Measurements from ENCODE around the gene RAVER2.
"Not testable (repeated sequence)": the region's sequence is repeated elsewhere in the genome, so short reads cannot be mapped to it uniquely, and the experiment has no call there.

Gene RAVER2, protein sequence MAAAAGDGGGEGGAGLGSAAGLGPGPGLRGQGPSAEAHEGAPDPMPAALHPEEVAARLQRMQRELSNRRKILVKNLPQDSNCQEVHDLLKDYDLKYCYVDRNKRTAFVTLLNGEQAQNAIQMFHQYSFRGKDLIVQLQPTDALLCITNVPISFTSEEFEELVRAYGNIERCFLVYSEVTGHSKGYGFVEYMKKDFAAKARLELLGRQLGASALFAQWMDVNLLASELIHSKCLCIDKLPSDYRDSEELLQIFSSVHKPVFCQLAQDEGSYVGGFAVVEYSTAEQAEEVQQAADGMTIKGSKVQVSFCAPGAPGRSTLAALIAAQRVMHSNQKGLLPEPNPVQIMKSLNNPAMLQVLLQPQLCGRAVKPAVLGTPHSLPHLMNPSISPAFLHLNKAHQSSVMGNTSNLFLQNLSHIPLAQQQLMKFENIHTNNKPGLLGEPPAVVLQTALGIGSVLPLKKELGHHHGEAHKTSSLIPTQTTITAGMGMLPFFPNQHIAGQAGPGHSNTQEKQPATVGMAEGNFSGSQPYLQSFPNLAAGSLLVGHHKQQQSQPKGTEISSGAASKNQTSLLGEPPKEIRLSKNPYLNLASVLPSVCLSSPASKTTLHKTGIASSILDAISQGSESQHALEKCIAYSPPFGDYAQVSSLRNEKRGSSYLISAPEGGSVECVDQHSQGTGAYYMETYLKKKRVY

DNA sequence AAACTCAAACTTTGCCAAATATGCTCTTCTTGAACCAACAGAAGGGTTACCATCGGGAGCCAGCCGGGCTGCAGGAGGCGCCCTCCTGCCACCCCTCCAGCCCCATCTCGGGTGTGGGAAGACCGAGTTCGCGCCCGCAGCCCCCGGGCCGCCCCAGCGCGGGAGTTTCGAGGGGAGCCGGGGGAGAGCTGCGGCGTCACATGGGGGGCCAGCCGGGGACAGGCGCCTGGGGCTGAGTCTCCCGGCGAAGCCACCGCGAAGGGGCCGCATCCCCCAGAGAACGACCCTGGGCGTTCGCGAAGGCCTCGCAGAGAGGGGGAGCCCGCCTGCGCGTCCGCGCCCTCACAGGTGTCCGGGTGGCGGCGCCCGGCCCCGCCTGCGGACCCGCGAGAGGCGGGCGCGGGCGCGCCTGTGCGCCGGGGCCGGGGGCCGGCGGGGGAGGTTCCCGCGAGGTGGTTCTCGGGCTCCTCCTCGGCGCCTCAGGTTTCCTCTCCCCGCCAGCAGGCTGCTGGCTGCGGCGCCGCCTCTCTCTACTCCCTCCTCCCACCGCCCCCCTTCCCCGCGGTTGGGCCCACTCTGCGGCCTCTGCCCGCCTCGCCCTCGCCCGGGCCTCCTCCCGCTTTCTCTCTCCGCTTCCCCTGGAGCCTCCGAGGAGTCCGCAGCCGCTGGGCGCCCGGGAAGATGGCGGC is at the start of gene RAVER2:
TSS of gene RAVER2 (plus strand) at position 584 of the 689 bp plus-strand sequence. CDS start at position 682, 98 bp downstream.
- peak; percentile 69 for DNase-seq (ENCODE audit: low spot score)

DNA sequence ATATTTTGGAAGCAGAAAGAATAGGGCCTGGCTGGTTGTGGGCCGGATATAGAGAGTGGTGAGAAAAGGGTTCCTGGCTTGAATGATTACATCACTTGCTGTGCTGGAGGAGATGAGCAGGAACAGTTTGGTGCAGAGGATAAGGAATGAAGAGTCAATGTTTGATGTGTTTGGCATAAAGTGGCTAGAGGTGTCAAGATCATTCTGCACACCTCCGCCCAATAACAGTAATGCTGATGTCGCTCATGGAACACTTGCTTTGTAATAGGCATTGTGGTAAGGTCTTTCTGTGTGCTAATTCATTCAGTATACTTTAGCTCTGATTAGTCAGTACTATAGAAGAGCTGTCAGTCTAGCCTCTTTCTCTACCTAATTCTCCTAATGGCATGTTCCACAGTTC is 48.0 kb upstream of the RAVER2 start:
- DNase-seq (ENCODE audit: low spot score): no peak

DNA sequence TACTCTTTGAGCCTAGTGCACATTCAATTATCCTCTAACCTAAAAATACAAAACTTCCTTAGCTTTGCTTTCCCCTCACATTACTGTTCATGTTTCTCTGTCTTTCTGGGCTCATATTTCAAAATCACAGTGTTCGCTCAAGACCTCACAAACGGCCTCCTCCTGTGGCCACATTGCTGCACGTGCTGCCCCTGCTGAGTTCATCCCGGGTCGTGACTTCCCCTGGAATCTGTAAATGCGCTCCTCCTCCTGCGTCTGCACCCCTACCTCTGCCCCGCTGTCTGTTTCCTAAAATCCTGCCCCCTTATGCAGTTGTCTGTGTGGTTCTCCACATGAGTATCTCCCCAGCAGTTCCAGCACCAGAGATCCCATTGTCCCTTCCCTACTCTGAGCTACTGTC is 45.5 kb upstream of the RAVER2 start:
- no peak for DNase-seq (ENCODE audit: low spot score)

DNA sequence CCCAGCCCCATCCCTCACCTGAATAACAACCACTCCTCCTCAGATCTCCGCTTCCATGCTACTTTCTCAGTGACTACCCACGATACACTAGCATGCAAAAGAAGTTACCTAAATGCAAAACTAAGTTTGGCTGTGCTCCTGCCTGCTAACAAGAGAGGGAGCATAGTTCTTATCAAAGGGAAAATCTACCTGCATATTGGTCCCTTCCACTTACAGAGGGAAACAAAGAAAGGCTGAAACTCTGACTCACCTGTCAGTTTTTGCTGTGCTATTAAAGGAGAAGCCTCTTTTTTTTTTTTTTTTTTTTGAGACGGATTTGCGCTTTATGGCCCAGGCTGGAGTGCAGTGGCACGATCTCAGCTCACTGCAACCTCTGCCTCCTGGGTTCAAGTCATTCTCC is 43.8 kb upstream of the RAVER2 start:
- no peak for DNase-seq (ENCODE audit: low spot score)

DNA sequence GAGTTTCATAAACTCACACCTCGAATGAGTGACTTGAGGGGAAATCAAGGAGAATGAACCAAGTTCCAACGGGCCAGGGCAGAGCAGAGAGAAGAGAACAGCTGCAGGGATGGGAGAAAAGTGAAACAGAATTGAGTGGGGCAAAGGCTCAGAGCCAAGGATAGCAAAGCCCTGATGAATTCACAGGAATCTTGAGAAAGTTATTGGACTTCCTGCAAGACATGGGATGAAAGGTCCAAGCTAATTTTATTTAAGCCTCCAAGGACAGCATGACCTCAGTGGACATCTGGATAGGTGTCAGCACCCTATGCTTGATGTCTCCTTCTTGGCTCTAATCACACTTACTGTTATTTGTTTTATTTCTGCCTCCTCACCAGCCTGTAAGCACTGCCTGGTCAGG is 43.0 kb upstream of the RAVER2 start:
- no peak for DNase-seq (ENCODE audit: low spot score)

DNA sequence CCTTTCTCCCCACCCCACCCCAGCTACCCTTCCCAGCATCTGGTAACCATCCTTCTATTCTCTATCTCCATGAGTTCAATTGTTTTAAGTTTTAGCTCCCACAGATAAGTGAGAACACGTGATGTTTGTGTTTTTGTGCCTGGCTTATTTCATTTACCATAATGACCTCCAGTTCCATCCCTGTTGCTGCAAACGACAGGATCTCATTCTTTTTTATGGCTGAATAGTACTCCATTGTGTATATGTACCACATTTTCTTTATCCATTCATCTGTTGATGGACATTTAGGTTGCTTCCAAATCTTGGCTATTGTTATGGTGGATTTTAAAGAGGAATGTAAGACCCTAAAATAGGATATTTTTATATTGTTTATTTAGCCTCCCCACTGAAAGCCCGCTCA is 42.2 kb upstream of the RAVER2 start:
- not testable (repeated sequence) for DNase-seq (ENCODE audit: low spot score)

DNA sequence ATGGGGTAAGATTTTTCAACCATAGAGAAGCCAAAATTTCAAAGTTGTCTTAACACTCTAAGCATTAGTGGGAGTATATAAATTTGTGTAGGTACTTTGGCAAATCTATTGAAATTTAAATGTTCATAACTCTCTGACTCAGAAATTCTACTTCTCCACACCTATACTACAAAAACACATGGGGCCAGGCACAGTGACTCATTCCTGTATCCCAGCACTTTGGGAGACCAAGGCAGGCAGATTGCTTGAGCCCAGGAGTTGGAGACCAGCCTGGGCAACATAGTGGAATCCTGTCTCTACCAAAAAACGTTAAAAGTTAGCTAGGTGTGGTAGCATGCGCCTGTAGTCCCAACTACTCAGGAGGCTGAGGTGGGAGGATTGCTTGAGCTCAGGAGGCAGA is 41.3 kb upstream of the RAVER2 start:
- no peak for DNase-seq (ENCODE audit: low spot score)

DNA sequence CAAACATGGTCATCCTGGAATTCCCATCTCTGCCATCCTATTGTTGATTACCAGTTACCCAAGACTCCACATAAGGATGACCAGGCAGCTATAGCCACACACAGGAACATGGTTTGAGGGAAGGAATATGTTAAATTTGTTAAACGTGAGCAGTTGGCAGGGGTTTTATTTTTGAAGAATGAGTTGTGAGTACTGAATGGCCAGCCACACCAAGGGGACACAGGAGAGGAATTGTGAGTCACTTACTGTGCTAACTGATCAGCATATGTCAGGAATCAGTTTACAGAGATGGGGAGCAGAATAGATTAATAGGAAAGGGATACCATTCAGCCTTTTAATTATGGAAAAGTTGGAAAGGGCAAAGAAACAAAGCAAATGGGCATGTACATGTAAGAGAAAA is 39.3 kb upstream of the RAVER2 start:
- DNase-seq (ENCODE audit: low spot score): no peak

DNA sequence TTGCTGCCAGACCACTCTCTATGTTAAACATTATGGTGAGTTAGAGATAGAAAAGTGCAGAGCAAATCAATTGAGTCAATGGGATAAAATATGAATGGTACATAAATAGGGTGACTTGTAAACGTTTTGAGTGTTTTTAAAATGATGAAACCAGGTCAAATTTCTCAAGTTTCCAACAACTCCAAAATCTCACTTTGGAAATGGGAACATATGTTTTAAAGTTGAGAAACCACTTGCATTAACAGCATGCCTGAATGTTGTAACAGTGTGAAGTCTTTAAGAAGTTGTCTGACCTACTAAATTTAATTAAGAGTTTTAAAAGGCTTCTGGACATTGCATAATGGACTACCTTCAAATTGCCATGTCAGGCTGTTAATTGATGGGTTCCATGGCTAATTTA is 33.6 kb upstream of the RAVER2 start:
- DNase-seq (ENCODE audit: low spot score): no peak

DNA sequence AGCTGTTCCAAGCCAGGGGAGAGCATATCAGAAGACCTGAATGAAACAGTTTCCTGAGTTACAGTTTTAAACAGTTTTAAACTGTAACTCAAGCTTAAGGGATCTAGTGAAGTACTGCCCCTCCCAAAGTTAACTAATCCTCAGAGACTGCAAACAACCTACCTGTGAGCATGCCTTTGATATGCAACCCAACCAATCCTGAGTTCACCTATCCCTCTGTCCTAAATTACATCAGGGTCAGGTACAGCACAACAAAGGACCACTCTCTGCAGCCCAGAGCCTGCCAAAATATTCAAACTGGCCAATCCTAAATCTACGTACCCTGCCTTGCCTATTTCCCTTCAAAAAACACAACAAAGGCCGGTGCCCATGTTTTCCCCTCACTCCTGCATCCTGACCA is 32.8 kb upstream of the RAVER2 start:
- no peak for DNase-seq (ENCODE audit: low spot score)

DNA sequence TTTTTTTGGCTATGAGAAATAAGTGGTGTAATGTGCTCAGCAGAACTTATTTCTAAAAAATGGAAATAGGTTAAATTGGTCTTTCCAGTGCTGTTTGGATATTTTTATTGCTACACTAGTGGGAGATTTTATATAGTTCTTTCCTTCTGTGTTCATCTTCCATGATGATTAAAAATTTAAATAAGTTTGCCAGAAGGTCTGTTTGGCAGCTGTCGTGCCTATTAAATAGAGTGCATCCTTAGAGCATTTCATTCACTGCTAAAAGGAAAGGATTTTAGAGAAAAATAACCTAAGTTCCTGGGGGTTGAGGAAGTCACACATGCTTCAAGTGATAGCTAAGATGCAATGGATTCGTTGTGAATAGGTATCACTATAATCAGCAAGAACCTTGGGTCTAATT is 29.7 kb upstream of the RAVER2 start:
- no peak for DNase-seq (ENCODE audit: low spot score)

DNA sequence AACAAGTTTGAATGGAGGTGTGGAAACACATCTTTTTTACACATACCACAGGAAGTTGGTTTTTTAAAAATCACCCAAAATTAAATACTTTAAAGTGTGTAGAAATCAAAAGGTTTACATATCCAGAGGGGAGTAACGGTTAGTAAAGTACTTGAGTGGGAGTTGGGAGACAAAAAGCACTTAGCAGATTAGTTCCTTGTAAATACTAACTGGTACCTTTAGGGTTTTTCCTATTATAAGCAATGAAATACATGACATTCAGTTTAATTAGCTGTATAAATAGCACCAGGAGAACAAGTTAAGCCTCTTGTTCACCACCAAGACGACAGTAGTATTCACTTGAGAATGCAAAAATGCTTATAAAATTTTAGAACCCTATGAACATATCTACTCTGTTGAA is 23.7 kb upstream of the RAVER2 start:
- no peak for DNase-seq (ENCODE audit: low spot score)

DNA sequence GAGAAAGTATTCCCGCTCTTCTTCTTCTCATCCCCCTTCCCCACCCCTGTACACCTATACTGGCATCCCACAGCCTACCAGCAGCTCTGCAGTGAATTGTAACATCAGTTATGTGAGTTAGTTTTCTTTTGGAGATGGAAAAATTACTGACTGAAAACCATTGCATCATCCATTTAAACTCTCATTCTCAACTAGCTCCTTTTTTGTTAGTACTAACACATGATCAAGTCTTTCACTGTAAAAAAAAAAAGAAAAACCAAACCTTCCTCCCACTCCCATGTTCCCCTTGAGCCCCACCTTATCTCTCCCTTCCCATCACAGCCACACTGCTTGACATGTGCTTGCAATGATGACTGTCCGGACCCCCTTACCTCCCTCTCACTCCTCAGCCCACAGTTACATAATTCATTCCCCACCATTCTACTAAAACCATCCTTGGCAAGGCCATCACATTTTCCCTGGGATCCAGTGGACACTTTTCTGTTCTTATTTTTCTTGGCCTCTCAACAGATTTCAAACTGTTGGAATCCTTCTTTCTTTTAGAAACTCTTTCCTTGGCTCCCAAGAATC is 23.2 kb upstream of the RAVER2 start:
- DNase-seq (ENCODE audit: low spot score): no peak

DNA sequence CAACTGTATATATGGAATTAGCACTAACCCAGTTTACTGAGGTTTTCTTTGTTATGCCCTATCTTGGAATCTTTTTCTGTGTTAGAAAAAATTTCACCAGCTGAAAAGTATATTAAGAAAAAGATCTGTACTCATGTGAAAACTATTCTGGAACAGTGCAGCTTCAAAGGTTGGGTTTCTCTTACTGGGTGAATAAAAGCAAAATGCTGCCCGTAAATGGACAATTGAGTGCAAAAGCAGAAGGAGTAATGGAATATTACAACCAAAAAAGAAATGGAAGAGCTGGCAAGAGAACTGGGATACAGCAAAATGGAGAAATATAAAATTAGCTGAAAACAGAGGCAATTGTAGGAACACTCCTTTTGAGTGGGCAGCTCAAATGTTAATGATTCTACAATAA is 17.0 kb upstream of the RAVER2 start:
- no peak for DNase-seq (ENCODE audit: low spot score)

DNA sequence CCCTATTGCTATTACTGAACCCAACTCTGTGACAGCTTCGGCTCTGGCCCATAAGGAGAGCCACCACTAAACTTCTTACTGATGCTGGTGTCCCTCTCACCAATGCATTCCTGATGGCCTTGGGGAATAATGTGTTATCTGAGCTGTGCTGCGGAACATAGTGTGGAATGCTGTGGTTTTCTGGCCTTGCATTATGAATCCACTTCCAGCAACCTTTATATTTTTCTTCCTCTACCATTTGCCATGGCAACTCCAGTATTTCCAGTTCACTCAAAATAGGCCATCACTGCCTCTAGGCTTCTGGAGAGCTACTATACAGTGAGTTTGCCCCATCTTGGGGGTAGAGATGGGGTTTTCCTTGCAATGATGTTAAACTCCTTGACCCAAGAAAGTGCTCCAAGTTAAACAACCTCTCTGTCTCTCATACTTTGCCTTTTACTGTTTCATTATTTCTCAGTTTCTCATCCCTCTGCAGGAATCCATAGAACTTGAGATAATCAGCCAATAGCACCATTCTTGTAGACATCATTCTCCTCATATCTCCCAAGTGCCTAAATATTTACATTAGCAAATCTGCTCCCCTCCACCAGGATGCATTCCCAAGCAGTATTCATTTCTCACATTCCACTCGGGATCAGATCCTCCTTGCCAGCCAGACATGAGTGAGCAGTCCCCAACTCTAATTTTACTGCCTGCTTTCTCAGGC is 11.1 kb upstream of the RAVER2 start:
- no peak for DNase-seq (ENCODE audit: low spot score)

DNA sequence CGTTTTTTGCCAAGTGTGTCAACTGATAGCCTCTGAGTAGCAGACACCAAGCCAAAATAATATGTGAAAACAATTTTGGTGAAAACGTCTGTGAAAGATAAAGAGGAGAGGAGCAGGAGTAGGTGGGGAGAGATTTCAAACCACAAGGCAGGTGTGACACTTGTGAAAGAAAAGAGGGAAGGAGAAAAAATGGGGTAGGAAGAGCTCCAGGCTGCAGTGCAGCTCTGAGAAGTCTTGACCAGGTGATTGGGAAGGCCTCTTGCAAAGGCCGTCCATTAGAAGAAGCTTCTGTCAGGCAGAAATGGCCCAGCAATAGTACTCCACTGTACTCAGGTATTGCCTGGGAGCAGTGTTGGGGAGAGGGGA is 10.6 kb upstream of the RAVER2 start:
- DNase-seq (ENCODE audit: low spot score): no peak

DNA sequence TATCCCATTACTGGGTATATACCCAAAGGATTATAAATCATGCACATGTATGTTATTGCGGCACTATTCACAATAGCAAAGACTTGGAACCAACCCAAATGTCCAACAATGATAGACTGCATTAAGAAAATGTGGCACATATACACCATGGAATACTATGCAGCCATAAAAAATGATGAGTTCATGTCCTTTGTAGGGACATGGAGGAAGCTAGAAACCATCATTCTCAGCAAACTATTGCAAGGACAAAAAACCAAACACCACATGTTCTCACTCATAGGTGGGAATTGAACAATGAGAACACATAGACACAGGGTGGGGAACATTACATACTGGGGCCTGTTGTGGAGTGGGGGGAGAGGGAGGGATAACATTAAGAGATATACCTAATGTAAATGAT is 4.2 kb upstream of the RAVER2 start:
- not testable (repeated sequence) for DNase-seq (ENCODE audit: low spot score)

DNA sequence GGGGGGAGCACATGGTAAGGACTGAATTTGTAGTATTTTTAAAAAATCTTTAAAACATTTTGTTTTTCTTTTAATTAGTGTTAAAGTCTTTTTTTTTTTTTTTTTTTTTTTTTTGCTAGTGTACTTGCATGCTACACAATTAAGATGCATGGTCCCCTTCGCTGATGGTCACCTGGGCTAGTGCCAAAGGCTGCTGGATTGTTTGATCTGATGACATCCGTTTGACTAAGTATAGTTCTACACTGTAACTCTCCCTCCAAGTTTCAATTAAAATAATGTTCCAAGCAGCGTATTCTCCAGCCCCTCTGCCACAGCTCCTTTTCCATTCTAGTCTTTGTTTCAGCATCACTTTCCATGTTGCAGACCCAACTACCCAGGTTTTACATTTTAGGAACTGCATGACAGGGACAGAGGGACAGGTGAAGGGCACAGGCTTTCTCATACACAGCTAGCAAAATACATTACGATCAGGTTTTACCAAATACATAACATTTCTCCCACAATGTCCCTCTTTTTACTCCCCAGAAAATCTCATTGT is 852 bp upstream of the RAVER2 start:
- DNase-seq (ENCODE audit: low spot score): no peak

DNA sequence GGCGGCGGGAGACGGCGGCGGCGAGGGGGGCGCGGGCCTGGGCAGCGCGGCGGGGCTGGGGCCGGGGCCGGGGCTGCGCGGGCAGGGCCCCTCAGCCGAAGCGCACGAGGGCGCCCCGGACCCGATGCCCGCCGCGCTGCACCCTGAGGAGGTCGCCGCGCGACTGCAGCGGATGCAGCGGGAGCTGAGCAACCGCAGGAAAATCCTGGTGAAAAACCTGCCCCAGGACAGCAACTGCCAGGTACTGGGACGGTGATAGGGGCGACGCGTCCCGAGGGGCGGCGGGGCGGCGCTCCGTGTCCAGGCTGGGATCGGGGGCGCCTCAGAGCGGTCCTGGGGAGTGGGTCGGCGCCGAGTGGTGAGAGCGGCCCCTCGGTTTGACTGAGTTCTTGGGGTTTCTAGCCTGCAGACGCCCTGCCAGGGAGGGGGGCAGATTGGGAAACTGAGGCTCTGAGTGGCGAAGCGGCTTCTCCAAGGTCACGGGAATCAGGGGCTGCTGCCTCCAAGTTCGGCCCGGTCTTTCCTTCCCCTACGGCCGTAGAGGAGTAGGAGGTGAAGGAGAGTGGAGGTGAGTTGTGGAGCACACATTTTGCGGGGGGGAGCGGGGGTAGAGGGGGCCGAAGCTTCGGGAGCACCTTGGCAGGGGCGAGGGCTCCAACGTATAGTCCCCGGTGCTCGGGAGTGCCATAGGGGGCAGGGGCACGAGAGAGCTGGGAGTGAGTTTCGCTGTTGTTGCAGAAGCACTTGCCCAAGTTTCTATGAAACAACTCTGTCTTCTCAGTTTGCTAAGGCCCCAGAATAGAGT is 508 bp downstream of the RAVER2 start:
- DNase-seq (ENCODE audit: low spot score): peak; percentile 55

DNA sequence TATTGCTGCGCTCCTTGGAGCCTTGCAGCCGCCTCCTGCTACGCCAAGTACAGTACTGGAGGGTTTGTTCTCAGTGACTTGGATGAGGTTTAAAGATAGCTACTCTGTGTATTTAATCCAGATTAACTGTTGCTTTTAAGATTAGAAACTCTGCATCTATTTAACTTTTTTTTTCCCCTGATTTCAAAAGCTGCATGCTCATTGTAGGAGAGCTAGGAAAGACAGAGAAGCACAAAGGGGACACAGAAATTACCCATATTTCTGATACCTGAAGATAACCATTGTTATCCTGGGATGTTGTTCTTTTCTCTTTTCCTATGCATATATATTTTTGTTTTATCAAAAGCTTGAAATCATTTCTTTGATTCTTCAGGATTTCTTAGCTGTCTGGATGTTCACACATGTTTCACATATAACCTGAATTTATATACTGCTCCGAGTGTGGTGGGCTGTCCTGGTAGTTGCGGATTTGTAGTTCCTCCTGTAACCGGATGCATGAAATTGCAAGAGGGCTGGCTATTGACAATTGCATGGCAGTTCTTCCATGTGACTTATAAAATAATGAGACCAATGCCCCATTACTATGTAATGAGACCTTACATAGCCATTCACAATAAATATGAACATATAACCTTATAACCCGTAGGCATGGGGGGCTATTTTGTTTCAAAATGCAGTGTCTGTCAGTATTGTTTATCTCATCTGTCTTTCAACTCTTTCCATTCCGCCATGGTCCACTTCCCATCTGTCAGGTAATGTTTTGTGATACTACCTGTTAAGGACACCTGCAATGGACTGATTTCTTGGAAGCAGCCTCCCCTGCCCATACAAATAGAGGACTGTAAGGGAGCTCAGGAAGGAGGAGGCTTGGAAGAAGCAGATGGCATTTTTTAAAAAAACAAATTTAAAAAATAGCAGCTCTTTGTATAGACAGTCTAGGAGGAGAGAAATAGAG is 1.4 kb downstream of the RAVER2 start:
- peak; percentile 40 for DNase-seq (ENCODE audit: low spot score)

All from NAMALWA (cell line).